HG02798 (cell line): ENCODE measurements around the gene TREX2.

Experiments
- ATAC-seq: cut with Tn5 transposase; IDR thresholded peaks from one replicate; pipeline ENCODE4 v1.9.1; 2021; ENCODE audit warnings: mild to moderate bottlenecking; ENCODE audit not compliant: unreplicated experiment, poor library complexity

Gene TREX2

DNA sequence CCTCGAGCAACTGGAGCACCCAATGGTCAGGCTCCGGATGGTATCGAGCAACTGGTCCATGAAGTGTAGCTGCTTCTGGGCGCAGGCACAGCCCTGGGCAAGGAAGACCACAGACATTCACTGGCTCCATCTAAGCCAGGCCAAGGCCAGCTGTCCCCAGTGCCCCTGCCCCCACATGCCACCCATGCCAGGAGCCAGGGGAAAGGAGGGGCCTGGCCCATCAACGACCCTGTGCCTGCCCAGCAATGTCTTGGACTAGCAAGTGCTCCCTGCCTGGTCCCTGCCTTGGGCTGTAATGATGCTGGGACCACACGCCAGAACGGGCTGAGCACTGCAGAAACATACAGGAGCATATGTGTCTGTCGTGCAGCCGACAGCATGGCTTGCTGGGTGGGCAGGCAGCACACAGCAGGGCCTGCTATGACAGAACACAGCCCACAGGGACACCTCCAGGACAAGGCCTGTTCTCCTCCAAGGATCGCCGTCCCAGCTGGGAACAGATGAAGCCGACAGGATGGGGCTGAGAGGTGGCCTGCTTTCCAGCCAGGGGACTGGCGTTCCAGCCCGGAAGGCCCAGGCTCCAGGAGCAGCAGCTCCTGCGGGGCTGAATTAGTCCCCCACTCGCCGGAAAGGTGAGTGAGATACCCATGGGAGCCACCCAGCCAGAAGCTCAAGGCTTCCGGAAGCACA, 11.4 kb upstream of the TREX2 start:
- ATAC-seq = no peak

DNA sequence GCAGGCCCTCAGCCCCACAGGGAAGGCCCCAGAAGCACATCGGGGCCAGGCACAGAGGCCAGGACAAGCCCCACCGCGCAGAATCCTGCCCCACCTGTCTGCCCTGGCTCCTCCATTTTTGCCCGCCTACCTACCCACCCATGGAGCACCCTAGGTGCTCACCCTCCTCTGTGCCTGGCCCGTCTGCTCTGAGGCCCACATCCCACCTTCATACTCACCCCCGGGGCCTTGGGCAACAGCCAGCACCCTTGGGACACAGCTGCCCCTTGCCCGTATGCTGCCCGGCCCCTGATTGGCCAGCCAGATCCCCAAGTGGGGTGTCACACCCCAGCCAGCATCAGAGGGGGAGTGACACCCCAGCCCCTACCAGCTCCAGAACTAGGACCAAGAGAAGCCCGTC, 10.8 kb upstream of the TREX2 start:
- ATAC-seq = no peak

DNA sequence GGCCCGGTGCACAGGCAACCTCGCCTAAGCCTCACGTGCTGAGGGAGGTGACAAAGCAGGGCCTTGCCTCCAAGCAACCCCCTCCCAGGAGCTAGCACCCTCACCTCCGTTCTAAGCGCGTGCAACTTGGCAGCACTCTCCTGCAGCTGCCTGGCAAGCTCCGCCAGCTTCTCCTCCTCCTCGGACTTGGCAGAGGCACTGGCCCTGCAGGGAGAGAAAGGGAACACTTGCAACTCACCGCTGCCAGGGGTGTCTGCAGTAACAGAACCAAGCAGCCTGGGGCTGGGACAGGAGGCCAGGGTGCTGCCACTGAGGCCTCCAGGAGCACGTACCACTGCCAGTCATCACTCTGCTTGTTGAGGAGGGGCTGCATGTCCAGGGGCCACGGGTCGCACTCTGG, 10.3 kb upstream of the TREX2 start:
- no peak for ATAC-seq

GRCh38 chrX:153455571-153455970, 9.7 kb upstream of the TREX2 start:
- ATAC-seq = no peak

DNA sequence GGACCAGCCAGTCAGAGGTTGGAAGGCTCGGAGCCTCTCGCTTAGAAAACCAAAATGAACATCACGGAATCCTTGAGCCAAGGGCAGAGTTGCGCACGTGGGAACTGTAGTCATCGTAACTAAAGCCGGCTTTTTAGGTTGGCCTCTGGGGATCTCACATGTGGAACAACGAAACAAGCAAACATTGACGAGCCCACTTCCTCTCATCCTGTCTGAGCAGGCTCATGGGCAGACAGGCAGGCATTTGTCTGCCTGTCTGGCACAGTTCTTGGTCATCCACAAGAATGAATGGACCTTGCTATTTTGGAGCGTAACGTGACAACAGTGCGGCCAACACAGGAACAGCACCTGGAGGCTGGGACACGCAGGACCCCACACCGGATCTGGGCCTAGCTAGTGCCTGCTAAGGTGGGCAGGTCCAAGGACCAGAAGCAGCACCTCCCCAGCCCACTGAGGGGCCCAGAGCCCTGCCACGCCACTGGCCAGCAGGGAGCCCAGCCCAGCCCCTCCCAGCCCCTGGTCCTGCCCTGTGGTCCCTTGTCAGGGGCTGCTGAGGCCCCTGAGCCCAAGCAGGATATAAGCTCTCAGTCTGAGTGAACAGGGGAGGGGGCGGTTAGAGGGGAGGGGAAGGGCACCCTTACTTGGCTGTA, 9.2 kb upstream of the TREX2 start:
- ATAC-seq = no peak

- no peak for ATAC-seq
These were observed 5.1 kb upstream of the TREX2 start for GRCh38 chrX:153450949-153451277.

DNA sequence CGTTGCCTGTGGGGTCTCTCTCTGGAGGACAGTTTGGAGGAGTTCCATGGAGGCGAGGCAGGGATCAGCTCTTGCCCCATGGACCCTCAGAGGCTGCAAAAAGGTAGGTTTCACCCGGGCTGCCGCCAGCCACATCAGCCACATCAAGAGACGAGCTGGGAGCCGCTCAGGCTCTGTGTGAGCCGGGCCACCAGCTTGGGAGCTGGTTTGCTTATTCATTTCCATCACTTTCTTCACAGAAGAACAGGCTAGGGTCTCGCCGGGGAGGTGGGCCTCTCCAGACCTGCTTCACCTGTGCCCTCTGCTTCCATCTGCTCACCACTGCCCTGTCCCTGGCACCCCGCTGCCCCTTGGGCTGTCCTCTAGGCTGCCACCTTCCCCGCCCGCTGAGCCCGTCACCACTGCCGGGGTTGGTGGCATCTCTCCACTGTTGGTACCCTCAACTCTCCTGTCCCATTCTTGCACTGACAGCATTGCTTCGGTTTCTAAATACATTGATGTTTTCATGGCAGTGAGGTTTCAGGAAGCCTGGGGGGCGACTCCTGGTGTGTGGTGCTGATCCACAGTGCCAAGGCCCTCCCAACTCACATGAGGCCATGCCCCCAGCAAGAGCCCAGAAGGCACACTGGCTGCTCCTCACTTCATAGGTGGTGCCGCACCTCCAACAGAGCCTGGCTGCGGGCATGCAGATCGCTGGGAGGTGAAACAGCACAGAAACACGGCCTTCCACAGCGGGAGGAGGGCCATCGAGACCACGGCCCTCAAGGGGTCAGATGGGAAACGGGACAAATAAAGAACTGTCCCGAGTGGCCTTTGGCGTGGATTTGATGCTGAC, 4.5 kb upstream of the TREX2 start:
- no peak for ATAC-seq

DNA sequence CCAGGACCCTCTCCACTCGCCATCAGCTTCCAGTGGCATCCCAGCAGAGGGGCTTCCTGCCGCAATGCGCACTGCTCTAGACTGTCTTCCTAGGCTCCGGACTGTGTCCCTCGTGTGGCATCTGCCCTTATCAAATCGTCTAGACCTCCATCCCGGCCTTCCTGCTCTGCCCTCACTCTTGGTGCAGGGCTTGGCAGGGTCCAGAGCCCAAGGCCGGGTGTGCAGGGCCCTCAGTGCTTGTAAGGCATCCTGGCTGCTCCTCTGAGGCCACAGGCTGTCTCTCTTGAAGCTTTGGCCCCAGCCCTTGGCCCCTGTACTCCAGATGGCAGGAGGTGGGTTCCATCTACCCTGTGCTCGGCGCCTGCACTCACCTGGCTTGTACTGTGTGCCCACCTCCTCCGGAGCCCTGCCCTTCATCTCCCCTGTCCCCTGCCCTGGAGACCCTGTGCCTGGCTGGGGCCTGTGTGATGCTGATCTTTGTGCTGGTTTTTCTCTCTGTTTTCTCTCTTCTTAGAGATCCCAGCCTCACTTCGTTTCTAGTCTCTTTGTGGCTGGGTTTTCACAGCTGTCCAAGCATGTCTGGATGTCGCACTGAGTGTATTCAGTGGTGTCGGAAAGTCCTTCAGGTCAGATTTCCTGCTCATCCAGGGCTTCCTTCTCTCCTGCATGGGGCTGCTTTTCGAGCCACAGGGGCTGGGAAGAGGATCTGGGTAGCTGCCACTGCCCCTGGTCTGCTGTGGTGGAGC, 3.7 kb upstream of the TREX2 start:
- no peak for ATAC-seq

DNA sequence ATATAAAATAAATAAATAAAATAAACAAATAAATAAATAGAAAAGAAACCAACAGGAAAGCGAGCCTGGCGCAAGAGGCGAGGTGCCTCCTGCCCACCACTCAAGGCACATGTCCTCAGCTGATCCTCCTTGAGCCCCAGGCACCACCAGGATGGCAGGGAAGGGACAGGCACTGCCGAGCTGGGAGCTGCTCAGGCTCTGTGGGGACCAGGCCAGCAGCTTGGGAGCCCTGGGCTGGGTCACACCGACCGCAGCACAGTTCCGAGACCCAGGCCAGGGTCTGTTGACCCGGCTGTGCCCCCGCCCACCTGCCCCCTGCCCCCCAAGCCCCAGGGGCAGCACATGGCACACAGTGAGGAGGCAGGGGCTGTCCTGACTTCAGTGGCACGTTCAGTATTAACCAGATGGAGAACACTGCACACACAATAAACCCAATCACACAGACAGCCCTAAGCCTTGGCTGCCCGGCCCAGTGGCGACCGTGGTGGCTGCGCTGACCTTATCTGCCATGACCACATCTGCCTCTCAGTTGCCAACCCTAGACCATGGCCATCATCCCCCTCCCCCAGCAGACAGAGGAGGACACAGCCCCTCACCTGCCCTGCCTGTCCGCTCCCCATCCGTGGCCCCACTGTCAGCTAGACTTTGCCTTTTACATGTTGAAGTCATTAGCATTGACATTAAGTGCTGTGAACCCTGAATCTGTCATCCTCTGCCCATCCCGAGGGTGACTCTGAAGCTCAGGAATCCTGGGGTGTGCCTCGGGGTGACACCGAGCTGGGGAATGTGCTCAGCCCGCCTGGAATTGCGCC, 2.9 kb upstream of the TREX2 start:
- ATAC-seq = no peak

GRCh38 chrX:153447581-153447960, 1.7 kb upstream of the TREX2 start:
- no peak for ATAC-seq

DNA sequence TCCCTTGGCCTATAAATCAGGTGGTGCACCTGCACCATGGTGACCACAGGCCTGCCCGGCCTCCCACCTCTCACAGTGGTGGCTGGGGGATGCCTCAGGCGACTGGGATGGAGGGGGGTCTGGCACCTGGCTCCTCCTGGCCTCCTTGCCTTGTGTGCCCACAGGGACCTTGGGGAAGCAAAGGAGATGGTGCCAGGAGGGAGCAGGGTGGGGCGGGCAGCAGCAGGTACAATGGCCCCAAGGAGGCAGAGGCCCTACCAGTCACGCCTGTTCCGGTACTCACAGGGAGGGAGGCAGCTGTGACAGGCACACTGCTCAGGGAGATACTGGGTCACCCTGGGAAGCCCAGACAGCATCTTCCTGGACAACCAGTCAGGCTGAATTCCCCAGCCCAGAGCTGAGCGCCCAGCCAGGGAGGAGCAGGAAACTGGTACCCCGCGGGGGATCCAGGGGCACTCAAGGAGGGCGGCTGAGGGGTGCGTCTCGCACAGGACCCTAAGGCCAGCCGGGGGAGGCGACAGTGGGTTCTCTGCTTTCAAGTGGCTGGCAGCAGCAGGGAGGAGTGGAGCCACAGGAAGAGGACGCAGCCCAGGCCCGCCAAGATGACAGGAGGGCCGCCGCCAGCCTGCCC, 1.2 kb upstream of the TREX2 start:
- ATAC-seq = no peak

GRCh38 chrX:153446636-153446936, 730 bp upstream of the TREX2 start:
- ATAC-seq = no peak

GRCh38 chrX:153445106-153445855, 575 bp downstream of the TREX2 start:
- no peak for ATAC-seq

- no peak for ATAC-seq
These were observed 1.4 kb downstream of the TREX2 start for GRCh38 chrX:153444333-153445011.

DNA sequence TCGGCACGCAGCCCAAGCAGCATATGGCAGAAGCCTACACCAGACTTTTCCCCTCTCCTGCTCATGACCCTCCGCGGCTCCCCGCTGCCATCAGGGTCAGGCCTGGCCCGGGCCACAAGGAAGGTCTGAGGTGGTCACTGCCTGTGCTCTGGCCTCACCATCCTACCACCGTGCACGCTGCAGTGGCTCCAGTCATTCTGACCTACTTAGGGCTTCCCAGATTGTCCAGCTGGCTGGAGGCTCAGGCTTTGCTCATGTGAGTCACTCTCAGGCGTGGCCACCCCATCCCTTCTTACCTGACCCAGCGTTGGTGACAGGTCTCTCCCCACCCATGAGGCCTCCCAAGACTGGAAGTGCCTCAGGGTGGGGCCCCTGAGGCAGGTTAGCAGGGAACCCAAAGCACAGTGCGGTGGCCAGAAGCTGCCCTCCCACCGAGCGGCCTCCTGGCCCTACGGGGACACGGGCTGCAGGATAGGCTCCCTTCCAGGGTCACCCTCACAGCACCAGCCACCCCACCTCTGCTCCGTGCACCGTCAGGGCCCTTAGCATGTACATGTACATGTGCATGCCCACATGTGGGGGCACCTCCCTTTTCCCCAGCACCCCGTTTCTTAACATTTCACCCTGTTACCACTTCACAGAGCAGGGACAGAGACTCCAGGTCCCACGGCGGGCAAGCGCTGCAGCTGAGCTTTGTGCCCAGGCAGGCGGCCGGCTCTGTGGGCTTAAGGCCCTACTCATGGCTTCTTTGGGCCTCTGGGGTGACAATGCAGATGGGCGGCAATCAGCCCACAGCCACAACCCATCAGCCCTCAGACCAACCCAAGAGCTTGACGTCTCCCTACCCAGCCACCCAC, 2.2 kb downstream of the TREX2 start:
- ATAC-seq = no peak

- no peak for ATAC-seq
These were observed 3.4 kb downstream of the TREX2 start for GRCh38 chrX:153442463-153442862.

DNA sequence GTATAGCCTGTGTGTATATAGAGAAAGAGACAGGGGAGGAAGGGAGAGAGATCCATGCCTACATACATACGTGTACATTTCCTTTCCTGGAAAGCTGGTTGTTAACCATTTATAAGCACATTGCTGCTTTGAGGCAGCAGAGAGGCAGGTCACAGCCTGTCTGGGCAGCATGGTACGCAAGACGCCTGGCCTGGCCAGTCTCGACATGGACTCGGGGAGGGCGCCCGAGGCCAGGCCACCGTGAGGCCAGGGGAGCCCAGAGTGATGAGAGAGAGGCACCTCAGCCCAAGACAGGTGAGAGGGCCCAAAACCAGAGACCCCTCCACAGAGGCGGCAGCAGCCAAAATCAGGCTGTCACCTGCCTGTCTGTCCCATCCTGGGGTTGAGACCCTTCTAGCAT, 3.9 kb downstream of the TREX2 start:
- no peak for ATAC-seq

DNA sequence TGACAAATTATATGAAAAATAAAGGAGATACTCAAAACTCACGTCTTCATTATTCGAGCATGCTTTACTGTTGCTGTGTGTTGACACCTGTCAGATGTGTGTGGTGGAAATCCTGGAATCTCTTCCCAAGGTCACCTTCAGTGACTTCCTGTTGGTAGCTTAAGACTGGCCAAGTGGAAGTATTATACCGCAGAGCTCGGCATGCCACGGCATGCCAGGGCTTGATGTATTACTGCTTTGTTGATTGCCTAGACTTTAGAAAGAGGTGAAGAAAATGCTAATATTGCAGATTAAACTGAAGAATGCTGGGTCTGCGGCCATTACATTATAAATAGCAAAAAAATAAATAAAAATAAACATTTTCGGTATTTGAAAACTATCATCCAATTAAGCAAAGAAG, 4.6 kb downstream of the TREX2 start:
- no peak for ATAC-seq
